HT-29 (cell line): ENCODE measurements around the gene SAMD3. TPM values are rescaled to one million over a fixed set of nuclear protein-coding genes. Genes with fewer than 3 reads are reported as not detected.
"Not testable (repeated sequence)": the region's sequence is repeated elsewhere in the genome, so short reads cannot be mapped to it uniquely, and the experiment has no call there.

Experiments
- DNase-seq: peaks from one replicate; pipeline ENCODE4 v3.0.0-alpha.2; 2015; ENCODE audit warnings: low spot score
- total RNA-seq: library from RNA; depleted of rRNA; stranded (reverse); fragments of >200 nt; shearing (Covaris generic); gene quantifications from 2 replicates; pipeline ENCODE4 v1.2.3, GENCODE V29; 2014

Gene SAMD3
- total RNA-seq, 1 experiment from 2014 or later, result not detected

GRCh38 chr6:130211691-130212090, 11.1 kb downstream of the SAMD3 start:
- DNase-seq, result no peak

- no peak for DNase-seq
These were observed 14.6 kb downstream of the SAMD3 start for GRCh38 chr6:130207979-130208649.

GRCh38 chr6:130206479-130206878, 16.3 kb downstream of the SAMD3 start:
- DNase-seq, result no peak

- no peak for DNase-seq
These were observed 18.4 kb downstream of the SAMD3 start for GRCh38 chr6:130204322-130204721.

GRCh38 chr6:130203370-130203769, 19.4 kb downstream of the SAMD3 start:
- DNase-seq, result no peak

GRCh38 chr6:130202782-130203181, 20.0 kb downstream of the SAMD3 start:
- no peak for DNase-seq

- DNase-seq, result no peak
These were observed 22.7 kb downstream of the SAMD3 start for GRCh38 chr6:130200020-130200419.

GRCh38 chr6:130198483-130199035, 24.2 kb downstream of the SAMD3 start:
- DNase-seq, result no peak

- not testable (repeated sequence) for DNase-seq
These were observed 24.8 kb downstream of the SAMD3 start for GRCh38 chr6:130197816-130198482.

GRCh38 chr6:130194434-130194833, 28.3 kb downstream of the SAMD3 start:
- not testable (repeated sequence) for DNase-seq

- DNase-seq, result no peak
These were observed 31.8 kb downstream of the SAMD3 start for GRCh38 chr6:130190701-130191690.

- DNase-seq, result no peak
These were observed 33.0 kb downstream of the SAMD3 start for GRCh38 chr6:130189531-130190397.

GRCh38 chr6:130188207-130188899, 34.4 kb downstream of the SAMD3 start:
- DNase-seq, result no peak

- DNase-seq, result no peak
These were observed 35.2 kb downstream of the SAMD3 start for GRCh38 chr6:130187335-130188206.

- no peak for DNase-seq
These were observed 37.1 kb downstream of the SAMD3 start for GRCh38 chr6:130185658-130186057.

GRCh38 chr6:130183271-130184222, 39.2 kb downstream of the SAMD3 start:
- no peak for DNase-seq

- DNase-seq, result no peak
These were observed 40.3 kb downstream of the SAMD3 start for GRCh38 chr6:130182466-130182865.

GRCh38 chr6:130178692-130179091, 44.1 kb downstream of the SAMD3 start:
- peak; percentile 44 for DNase-seq
